HG03025 (cell line): Measurements from ENCODE around the gene CHFR.
"Not testable (repeated sequence)": the region's sequence is repeated elsewhere in the genome, so short reads cannot be mapped to it uniquely, and the experiment has no call there.

Experiments used
- ATAC-seq: cut with Tn5 transposase; IDR thresholded peaks from one replicate; pipeline ENCODE4 v1.9.1; 2021; ENCODE audit warnings: mild to moderate bottlenecking, moderate library complexity; ENCODE audit not compliant: unreplicated experiment, low FRiP score

The CHFR gene

DNA sequence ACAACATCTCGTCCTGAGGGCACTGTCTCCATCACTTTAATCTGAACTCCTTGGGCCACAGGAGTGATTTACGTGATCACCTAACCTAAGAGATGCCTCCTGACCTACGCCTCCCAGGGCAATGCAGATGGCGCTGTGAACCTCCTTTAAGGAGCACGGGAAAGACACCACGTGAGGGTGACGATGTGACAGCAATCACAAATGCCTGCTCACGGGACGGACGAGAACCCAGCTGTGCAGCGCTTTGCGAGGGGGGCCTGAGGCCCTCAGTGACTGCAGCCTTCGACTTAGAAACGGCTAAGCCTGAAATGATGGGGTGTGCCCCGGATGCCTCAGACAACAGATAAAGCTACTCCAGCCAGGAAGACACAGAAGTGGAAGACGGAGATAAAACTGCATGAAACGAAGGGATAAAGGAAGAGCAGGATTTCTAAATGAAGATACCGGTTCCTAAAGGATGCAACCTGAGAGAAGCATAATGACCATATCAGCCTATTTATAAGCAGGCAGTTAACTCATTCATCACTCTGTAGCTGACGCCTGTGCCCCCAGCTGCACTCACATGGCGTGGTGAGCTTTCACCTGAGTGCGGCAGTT is 44.9 kb downstream of the CHFR start:
- ATAC-seq, result no peak

DNA sequence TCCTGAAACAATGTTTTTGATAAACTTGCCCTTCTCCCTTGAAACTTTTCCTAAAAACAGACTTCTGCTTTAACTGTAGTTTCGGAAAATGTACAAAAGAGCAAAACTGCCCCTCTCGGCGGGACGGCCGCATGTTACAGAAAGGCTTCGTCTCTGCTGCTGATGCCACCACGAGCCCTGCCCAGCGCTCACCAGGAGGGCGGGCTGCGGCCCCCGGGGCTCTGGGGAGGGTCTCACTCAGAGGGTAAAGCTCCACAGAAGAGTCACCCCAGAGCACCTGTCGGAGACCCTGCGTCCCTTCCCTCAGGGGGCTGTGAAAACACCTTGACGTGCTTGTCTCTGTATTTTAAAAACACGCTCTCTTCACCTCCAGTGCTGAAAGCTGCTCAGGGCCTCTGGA is 46.3 kb downstream of the CHFR start:
- ATAC-seq, result no peak

DNA sequence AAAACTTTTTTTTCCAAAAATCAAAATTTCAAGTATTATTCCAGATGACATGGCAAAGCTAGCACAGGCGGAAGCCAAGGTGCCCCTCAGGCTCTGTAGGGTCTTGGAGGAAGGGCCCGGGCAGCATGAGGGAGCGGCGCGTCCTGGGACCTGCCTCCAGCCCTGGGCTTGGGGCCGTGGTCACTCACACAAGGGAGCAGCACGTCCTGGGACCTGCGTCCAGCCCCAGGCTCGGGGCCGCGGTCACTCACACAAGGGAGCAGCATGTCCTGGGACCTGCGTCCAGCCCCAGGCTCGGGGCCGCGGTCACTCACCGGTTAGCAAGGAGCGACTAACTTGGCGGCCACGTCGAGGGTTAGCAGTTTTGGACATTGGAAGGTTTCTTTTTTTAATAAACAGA is 46.9 kb downstream of the CHFR start:
- no peak for ATAC-seq

DNA sequence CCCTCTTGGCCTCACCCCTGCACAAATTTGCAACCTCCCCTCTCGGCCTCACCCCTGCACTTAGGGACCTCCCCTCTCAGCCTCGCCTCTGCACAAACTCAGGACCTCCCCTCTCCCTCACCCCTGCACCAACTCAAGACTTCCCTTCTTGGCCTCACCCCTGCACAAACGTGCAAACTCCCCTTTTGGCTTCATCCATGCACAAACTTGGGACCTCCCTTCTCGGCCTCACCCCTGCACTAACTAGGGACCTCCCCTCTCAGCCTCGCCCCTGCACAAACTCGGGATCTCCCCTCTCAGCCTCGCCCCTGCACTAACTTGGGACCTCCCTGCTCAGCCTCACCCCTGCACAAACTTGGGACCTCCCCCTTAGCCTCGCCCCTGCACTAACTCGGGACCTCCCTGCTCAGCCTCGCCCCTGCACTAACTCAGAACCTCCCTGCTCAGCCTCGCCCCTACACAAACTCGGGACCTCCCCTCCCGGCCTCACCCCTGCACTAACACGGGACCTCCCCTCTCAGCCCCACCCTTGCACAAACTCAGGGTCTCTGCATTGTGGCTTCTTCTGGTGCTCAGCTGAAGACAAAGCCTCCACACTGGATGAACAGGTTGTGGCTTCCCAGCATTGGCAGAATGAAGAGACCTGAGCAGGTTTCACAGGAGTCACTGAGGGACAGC is 47.7 kb downstream of the CHFR start:
- no peak for ATAC-seq

DNA sequence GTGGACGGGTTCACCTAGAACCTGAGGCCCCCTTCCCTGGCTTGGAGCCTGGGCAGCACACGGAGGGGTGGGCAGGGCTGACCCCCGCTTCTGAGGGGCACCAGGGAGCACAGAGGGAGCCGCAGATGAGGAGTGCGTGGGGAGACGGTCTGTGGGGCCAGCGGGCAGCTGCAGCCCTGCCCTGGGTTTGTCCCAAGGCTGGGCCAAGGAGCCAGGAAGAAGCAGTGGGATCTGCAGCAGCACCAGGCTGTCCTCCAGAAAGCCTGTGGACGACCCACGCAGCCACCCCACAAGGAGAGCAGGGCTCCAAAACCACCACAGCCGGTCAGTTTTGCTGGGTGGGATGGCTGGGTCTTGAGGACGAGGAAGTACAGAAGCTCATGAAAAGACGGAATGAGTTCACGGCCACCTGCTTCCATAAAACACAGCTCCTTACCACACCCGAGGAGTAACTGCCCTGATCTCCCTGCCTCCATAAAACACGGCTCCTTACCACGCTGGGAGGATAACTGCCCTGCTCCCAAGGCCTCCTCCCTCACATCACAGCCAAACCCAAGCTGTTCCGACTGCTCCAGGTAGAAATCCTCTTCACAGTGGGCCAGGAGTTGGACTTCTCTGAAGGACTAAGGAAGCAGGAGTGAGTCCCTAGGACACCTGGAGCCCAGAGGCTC is 48.9 kb downstream of the CHFR start:
- ATAC-seq, result no peak

GRCh38 chr12:132837693-132838409 is 49.6 kb downstream of the CHFR start:
- ATAC-seq, result no peak

DNA sequence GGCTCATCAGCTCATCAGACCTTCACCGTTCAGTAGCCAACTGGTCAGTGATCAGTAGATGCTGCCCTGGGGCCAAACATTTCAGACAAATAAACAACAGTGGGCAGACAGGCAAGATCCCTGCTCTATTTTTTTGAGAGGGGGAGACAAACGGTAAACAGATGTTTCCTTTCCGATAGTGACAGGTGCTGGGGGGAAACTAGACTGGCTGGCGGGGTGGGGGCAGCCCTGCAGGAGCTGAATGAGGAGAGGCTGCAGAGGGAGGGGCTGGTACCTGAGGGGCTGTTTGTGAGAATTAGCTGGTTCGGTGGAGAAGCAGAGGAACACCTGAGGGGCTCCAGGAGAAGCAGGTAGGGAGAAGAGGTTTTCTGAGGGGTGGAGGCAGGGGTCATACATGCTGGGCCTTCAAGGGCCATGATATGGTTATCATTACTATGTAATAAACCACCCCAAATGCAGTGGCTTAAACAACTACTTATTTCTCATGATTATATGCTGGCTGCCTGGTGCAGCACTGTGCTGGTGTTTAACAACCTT is 50.5 kb downstream of the CHFR start:
- no peak for ATAC-seq

- ATAC-seq, result not testable (repeated sequence)
Observed at GRCh38 chr12:132836230-132836629, 51.2 kb downstream of the CHFR start.

- no peak for ATAC-seq
Observed at GRCh38 chr12:132835076-132836025, 52.1 kb downstream of the CHFR start.

- ATAC-seq, result no peak
Observed at GRCh38 chr12:132834181-132834711, 53.2 kb downstream of the CHFR start.

- no peak for ATAC-seq
Observed at GRCh38 chr12:132833341-132833740, 54.1 kb downstream of the CHFR start.

- ATAC-seq, result no peak
Observed at GRCh38 chr12:132831771-132832170, 55.6 kb downstream of the CHFR start.

DNA sequence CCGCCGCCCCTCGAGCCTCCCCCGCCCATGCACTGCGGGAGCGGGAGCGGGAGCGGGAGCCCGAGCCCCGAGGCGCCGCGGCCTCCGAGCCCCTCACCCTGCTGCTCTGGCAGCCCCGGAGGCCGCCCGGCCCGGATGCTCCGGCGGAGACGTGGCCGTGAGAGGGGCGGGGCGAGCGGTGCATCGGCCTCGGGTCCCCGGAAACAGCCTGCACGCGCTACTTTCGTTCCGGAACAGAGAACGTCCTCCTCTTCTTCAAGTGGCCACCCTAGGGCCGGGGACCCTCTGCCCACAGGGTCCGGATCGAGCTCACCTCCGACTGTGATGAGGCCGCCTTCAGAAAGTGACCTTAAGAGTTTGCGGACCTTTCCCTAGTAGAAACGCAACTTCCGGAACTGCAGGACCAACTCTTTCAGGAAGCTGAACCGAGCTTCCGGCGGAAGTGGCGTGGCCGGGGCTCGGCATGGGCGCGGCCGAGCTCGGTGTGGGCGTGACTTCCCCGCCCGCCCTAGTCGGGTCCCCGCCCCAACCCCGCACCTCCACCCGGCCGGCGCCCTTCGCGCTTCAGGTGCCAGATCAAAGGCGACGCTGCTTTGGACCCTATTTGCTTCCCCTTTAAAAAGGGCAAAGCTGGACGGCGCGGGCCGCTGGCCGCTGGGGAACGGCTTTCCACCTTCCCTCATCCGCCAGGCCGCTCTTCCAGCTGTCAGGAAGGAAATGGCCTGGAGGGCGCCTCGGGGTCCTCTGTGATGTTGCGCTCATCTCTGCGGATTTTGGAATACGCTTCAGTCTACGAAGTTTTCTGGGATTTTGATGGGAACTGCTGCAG is 58.5 kb downstream of the CHFR start, which contains the start of gene GOLGA3:
GOLGA3 (minus strand) TSS at position 164 of the 829 bp plus-strand sequence. CDS start 6,741 bp downstream, outside the sequence.
- peak; percentile 90 for ATAC-seq

- ATAC-seq, result peak; percentile 32
Observed at GRCh38 chr12:132827763-132828703, 59.4 kb downstream of the CHFR start.

GRCh38 chr12:132825861-132826260 is 61.5 kb downstream of the CHFR start:
- ATAC-seq, result no peak

- ATAC-seq, result no peak
Observed at GRCh38 chr12:132825089-132825488, 62.3 kb downstream of the CHFR start.

DNA sequence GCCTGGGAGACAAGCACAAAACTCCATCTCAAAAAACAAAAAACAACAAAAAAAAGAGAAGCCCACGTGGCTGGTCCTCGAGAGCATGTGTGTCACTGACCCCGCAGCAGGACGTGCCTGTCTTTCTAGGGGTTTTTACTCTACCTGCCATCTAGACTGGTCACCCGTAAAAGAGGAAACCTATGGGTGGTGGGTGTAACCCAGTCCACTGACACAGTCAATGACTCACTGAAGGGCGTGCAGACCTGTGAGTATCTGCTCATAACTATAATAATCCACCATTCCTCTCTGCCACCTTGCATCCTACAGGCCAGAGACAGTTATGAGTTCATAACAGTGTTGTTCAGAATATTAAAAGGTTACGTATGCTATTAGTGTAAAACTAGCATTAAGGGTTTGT is 63.4 kb downstream of the CHFR start:
- no peak for ATAC-seq

DNA sequence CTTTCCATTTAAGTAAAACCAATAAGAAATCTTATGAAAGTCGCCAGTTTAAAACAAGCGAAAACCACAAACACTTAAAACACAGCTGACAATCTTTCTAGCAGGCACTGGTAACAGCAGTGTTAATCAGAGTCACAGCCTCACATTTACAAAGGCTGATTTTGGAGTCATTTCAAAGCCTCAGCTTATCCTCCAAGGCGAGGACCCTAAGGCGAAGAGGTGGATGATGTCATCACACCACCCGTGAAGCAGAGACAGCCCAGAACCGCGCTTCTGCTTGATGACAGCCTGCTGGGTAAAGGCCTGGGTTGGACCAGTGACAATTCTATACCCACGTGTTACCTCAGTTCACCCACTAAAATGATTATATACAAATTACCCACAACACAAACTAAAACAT is 68.8 kb downstream of the CHFR start:
- ATAC-seq, result no peak
